ENCODE data around the gene SECTM1. TPM values are rescaled to one million over a fixed set of nuclear protein-coding genes. Genes with fewer than 3 reads are reported as not detected.

The SECTM1 gene
- 11.6 and 18.5 TPM in 2 replicates for total RNA-seq

DNA sequence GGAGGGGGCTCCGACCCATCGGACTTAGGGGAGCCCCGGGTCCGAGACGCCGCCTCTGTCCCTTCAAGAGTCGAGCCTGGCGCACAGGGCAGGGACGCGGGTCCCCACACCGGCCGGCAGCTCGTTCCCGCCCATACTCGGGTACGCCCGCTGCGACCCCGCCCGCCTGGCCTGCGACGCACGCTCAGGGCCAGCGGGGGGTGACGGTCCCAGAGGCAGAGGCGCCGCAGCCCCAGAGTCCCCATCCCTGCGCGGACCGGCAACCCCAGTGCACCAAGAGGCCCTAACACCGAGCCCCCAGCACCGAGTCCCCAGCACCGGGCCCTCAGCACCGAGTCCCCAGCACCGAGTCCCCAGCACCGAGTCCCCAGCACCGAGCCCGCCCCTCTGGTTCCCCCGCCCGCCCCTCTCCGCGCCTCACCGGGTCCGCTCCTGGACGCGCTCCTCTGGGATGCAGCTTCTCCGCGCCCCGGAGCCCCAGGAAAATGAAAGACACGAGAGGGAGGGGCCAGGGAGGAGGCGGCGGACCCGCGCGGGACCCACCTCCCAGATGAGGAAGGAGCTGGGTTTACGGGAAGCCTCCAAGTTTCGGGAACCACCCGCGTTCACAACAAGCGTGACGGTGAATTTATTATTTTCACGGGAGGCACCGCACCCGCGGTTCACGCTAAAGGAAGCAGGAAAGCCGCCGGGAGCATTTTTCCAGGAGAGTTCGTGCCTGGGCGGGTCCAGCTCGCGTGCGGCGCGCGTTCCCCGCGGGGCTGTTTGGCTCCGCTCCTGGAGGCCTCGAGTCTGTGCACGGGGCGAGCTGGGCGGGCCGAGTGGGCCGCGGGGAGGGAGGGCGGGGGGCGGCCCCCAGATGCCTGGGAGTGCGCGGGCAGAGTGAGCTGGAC is at the start of gene SECTM1:
Gene SECTM1, minus strand, starts transcription at position 488 of the 893 bp plus-strand sequence. CDS start 6,526 bp downstream, outside the sequence.

DNA sequence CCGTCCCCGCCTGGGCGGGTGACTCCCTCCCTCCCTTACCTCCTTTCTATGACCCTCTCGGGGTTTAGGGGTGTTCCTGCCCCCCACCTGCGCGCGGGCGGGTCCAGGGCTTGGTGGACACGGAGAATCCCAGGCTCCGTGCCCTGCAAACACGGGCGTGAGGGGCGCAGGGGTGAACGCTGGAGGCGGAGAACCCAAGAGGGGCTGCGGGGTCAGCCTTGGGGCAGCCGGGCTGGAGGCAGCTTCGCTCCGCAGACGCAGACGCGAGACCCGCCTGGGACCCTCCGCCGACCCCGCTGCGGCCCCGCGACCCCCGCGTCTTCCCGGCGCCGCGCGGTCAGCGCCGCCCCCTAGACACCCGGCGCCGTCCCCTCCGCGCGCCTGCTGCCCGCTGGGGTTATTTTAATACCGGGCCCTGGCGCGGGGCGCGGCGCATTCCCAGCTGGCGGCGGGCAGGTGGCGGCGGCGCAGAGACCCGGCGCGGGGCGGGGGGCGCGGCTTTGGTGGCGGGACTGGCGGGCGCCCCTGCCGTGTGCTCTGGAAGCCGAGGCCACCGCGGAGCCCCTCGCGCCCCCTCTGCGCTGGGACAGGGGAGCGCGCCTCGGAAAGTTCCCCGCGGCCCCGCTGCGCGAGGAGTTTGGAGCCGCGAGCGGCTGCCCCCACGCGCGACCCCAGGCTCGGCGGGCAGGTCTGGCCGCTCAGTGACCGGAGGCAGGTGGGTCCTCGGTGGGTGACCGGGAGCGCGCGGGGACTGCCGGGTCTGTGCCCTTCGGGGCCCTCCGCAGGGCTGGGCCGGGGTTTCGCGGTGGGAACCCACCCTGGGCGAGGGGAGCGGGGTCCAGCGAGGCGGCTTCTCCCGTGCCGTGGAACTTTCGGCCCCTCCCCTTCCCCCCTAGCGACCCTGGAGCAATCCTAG is 38.0 kb upstream of the SECTM1 start, which contains the start of gene UTS2R:
Gene UTS2R, plus strand, starts transcription at position 433 of the 916 bp plus-strand sequence. CDS start 2,560 bp downstream, outside the sequence.

DNA sequence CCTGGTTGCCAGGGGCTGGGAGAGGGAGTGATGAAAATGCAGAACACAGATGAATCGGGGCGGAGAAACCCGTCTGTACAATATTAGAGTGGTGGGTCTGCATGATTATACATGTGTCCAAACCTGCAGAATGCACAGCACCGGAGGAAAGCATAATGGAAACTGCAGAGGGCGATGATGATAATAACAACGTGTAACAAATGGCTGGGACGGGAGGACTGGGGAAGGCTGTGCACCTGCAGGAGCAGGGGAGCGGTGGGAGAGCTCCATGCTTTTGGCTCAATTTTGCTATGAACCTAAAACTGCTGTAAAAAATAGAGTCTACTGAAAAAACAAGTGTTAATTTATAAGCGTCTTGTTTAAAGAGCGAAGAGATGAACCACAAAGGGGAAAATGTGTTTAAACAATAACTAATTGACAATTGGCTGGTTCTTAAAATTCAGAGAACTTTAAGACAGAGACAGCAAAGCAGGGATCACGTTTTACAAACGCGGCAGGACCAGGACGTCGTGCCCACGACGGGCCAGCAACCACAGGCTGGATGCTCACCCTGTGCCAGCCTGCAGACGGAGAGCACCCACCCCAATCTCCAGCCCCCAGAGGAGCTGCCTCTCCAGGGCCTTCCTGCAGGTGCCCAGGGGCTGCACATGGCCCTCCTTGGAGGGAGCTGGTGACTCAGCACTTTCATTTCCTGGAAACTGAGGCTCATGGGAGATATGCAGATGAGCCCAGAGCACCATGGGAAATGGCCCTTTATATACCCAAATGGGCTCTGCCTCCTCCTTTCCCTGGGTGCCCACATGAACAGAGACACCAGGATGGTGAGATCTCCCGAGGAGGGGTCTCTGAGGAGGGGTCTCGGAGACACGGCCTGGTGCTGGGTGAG is 25.1 kb upstream of the SECTM1 start, which contains the start of gene TEX19:
Gene TEX19, plus strand, starts transcription at position 783 of the 886 bp plus-strand sequence. CDS start 2,904 bp downstream, outside the sequence.

DNA sequence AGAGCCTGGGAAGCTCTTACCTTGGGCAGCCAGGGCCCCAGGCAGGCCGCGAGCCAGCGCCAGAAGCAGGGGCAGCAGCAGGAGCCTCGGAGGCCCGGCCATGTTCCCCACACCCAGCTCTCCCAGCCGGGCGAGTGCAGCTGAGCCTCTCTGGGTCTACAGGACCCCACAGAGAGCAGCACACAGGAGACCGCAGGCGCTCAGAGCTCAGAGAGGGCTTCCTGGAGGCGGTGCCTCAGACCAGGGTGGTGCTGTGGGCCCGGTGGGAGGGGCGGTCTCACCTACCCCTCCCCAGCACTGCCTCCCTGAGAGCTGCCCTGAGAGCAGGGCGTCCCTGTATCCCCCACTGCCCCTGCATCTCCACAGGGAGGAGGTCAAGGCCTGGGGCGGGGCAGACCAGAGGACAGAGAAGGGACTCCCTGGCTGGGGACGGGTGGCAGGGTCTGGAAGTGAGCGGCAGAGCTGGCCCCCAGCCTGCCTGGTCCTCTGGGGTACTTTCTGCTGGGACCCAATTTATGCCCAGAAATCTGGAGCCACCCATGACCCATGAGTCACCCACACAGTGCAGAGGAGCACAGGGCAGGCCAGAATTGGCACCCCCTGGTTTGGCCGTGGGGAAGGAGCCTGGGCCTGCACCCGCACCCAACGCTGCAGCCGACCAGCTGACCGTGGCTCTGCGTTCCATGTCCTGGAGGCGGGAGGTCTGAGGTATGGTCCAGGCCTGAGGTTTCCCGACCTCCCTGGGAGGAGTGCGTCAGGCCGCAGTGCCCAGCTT is 16.0 kb downstream of the SECTM1 start, which contains the start of gene CD7:
Gene CD7, minus strand, starts transcription at position 215 of the 775 bp plus-strand sequence. Its CDS starts 113 bp downstream, at position 102.

DNA sequence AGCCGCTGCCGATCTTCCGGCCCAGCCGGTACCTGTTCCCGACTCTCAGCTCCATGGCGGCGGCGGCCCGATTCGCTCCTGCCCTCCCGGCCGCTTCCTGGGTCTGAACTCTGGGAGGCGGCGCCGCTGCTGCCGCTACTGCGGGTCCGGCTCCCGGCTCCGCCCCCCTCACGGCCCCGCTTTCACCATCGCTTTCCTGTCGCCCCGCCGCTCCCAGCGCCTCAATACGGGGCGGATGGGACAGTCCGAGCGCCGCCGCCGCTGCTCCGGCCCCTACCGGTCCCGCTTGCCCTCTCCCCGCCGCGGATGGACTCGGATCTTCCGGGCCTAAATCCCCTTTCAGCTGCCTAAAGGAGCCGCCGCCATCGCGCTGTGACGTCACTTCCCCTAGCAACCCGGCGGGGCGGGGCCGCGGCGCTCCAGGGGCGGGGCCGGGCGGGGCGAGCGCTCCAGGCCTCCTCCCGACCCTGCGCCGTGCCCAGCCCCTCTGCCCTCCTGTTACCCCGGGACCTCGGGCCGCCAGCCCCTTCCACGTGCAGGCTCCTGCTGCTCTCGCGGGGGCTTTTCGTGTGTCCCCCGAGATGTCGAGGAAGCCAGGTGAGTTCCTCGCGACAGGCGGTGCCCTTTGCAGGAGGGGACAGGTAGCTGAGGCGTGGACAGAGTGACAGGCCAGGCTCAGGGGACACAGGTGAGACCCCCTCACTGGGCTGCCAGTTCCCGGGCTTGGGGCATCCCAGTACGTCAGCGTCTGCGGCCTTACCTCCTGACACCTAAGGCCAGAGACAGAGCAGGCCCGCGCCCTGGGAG is 60.0 kb downstream of the SECTM1 start, which contains the start of gene CSNK1D:
Gene CSNK1D, minus strand, starts transcription at position 374 of the 807 bp plus-strand sequence. Its CDS starts 319 bp downstream, at position 55.

Other genes starting within 250 kb of the SECTM1 start
- gene FASN, start 235.5 kb downstream of the SECTM1 start, total RNA-seq, result 60.1 and 202 TPM in 2 replicates
- gene CCDC57, start 120.9 kb downstream of the SECTM1 start, total RNA-seq, result 8.5 and 16.2 TPM in 2 replicates
- 94.0 and 272 TPM in 2 replicates for gene SLC16A3, start 104.7 kb downstream of the SECTM1 start, total RNA-seq
- 63.6 and 105 TPM in 2 replicates for gene CSNK1D, start 60.1 kb downstream of the SECTM1 start, total RNA-seq
- not detected in 2 replicates for gene CD7, start 16.2 kb downstream of the SECTM1 start, total RNA-seq
- gene TEX19, start 25.5 kb upstream of the SECTM1 start, total RNA-seq, result not detected in 2 replicates
- gene UTS2R, start 38.0 kb upstream of the SECTM1 start, total RNA-seq, result not detected in 2 replicates
- gene HEXD, start 84.6 kb upstream of the SECTM1 start, total RNA-seq, result 5.5 and 13.2 TPM in 2 replicates
- gene OGFOD3, start 84.8 kb upstream of the SECTM1 start, total RNA-seq, result 21.9 and 28.2 TPM in 2 replicates
- gene CYBC1, start 117.0 kb upstream of the SECTM1 start, total RNA-seq, result 37.6 and 54.3 TPM in 2 replicates
- gene NARF, start 125.0 kb upstream of the SECTM1 start, total RNA-seq, result 28.4 and 55.1 TPM in 2 replicates
- gene FOXK2, start 186.0 kb upstream of the SECTM1 start, total RNA-seq, result 47.2 and 64.7 TPM in 2 replicates